ENCODE measurements around the gene POU6F2.

GRCh38 chr7:39280337-39280736, 302.6 kb downstream of the POU6F2 start:
- TF ChIP-seq POLR2A (IDR thresholded peaks at IDR 0.05) (no peak), CTCF (IDR thresholded peaks at IDR 0.05 in 4 of 5, conservative IDR thresholded peaks at IDR 0.05 in 1 of 5) (no peak)
